Measurements from ENCODE around the gene GNAI2.

The GNAI2 gene

GRCh38 chr3:50237133-50237651 is 1.2 kb downstream of the GNAI2 start:
- TF ChIP-seq ZNF70 (CRISPR knock-in tag; IDR thresholded peaks at IDR 0.05): peak; percentile 51; the same call in 1 of the 2 replicates
- TF ChIP-seq OSR1 (CRISPR knock-in tag; IDR thresholded peaks at IDR 0.05): no peak
- ATAC-seq: peak; percentile 22

GRCh38 chr3:50237754-50238548 is 1.9 kb downstream of the GNAI2 start:
- ATAC-seq: peak; percentile 73
- TF ChIP-seq ARNTL (CRISPR knock-in tag; IDR thresholded peaks at IDR 0.05; ENCODE audit: borderline replicate concordance, low read depth) (no peak), PATZ1 (CRISPR knock-in tag; IDR thresholded peaks at IDR 0.05; ENCODE audit: borderline replicate concordance) (peak; percentile 46; the same call in 1 of the 2 replicates)

- no peak for ATAC-seq
- TF ChIP-seq CSRNP3 (CRISPR knock-in tag; IDR thresholded peaks at IDR 0.05): no peak
- no peak for TF ChIP-seq ZFP3 (CRISPR knock-in tag; IDR thresholded peaks at IDR 0.05)
- no peak for TF ChIP-seq RARB (CRISPR knock-in tag; IDR thresholded peaks at IDR 0.05)
- no peak for TF ChIP-seq TOX (CRISPR knock-in tag; IDR thresholded peaks at IDR 0.05; ENCODE audit: borderline replicate concordance)
- no peak for TF ChIP-seq ZFP30 (CRISPR knock-in tag; IDR thresholded peaks at IDR 0.05)
- no peak for TF ChIP-seq ZNF8 (CRISPR knock-in tag; IDR thresholded peaks at IDR 0.05)
- TF ChIP-seq TSHZ2 (CRISPR knock-in tag; IDR thresholded peaks at IDR 0.05): no peak
- TF ChIP-seq BACH2 (CRISPR knock-in tag; IDR thresholded peaks at IDR 0.05; ENCODE audit: borderline replicate concordance): no peak
- TF ChIP-seq POU6F1 (CRISPR knock-in tag; IDR thresholded peaks at IDR 0.05; ENCODE audit: borderline replicate concordance, low read depth): no peak
- no peak for TF ChIP-seq SNAI2 (CRISPR knock-in tag; IDR thresholded peaks at IDR 0.05)
- TF ChIP-seq PPARA (CRISPR knock-in tag; IDR thresholded peaks at IDR 0.05; ENCODE audit: borderline replicate concordance): no peak
These were observed 2.6 kb downstream of the GNAI2 start for GRCh38 chr3:50238549-50239026.

GRCh38 chr3:50239649-50240048 is 3.6 kb downstream of the GNAI2 start:
- no peak for ATAC-seq
- TF ChIP-seq ARNTL (CRISPR knock-in tag; IDR thresholded peaks at IDR 0.05; ENCODE audit: borderline replicate concordance, low read depth): no peak
- no peak for TF ChIP-seq GLIS3 (CRISPR knock-in tag; IDR thresholded peaks at IDR 0.05)
- TF ChIP-seq PPARA (CRISPR knock-in tag; IDR thresholded peaks at IDR 0.05; ENCODE audit: borderline replicate concordance): no peak

- TF ChIP-seq RARB (CRISPR knock-in tag; IDR thresholded peaks at IDR 0.05) (no peak), ZNF565 (CRISPR knock-in tag; conservative IDR thresholded peaks at IDR 0.05; ENCODE audit: low read depth) (no peak)
- ATAC-seq: no peak
These were observed 5.2 kb downstream of the GNAI2 start for GRCh38 chr3:50241163-50241562.

Measured in SK-N-SH treated with all-trans-retinoic acid at 6 μM for 48 hours (cell line).